Measurements from ENCODE around the gene CSRP1. TPM values are rescaled to one million over a fixed set of nuclear protein-coding genes. Genes with fewer than 3 reads are reported as not detected.
A peak's percentile ranks its signal among the peaks of the same experiment; 100 is the strongest.

CSRP1 gene
- total and polyA plus RNA-seq, 2 of the 13 experiments (the other 11 are each of a cell fraction or from before 2014, with no cell fraction given), result 17.7 to 68.9 TPM

DNA sequence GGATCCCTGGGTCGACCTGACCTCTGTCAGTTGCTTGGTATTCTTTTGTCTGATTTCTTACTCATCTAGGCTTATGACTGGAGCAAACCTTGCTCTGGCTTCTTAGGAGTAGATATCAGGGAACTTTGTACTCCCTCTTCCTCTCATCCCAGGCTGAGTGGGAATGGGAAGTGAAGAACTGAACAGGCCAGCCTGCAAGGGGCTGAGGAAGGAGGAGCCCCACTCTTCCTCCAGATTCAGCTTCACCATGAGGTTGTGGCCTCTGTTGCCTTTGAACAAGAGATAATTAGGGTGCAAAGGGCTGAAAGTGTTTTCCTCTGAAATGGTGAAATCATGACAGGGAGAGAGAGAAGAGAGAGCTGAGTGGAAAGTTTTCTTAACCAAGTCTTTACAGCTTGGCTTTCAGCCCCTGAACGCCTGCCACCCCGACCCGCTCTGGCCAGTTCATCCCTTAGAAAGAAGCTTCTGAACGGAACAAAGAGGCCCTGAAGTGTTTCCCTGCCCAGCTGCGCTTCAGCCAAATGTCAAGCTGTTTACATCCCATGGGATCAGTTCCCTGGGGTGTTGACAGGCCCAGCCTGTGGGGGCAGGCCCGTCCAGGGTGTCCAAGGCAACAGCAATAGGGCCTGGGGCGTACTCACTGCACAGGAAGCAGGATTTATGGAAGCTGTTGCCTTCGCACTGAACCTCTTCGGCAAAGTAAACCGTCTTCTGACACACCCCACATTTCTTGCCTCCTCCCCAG, 11.2 kb downstream of the CSRP1 start (continued):
- TF ChIP-seq, protein P1, sequence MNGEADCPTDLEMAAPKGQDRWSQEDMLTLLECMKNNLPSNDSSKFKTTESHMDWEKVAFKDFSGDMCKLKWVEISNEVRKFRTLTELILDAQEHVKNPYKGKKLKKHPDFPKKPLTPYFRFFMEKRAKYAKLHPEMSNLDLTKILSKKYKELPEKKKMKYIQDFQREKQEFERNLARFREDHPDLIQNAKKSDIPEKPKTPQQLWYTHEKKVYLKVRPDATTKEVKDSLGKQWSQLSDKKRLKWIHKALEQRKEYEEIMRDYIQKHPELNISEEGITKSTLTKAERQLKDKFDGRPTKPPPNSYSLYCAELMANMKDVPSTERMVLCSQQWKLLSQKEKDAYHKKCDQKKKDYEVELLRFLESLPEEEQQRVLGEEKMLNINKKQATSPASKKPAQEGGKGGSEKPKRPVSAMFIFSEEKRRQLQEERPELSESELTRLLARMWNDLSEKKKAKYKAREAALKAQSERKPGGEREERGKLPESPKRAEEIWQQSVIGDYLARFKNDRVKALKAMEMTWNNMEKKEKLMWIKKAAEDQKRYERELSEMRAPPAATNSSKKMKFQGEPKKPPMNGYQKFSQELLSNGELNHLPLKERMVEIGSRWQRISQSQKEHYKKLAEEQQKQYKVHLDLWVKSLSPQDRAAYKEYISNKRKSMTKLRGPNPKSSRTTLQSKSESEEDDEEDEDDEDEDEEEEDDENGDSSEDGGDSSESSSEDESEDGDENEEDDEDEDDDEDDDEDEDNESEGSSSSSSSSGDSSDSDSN (CRISPR knock-in tag; IDR thresholded peaks at IDR 0.05), result peak; percentile 37; the same call in 1 of the 2 replicates
- TF ChIP-seq ETV6 (CRISPR knock-in tag; conservative IDR thresholded peaks at IDR 0.05) (no peak), ARNTL (CRISPR knock-in tag; IDR thresholded peaks at IDR 0.05) (no peak), ZNF337 (CRISPR knock-in tag; IDR thresholded peaks at IDR 0.05; ENCODE audit: borderline replicate concordance, low read depth) (no peak)
- TF ChIP-seq, protein P2, sequence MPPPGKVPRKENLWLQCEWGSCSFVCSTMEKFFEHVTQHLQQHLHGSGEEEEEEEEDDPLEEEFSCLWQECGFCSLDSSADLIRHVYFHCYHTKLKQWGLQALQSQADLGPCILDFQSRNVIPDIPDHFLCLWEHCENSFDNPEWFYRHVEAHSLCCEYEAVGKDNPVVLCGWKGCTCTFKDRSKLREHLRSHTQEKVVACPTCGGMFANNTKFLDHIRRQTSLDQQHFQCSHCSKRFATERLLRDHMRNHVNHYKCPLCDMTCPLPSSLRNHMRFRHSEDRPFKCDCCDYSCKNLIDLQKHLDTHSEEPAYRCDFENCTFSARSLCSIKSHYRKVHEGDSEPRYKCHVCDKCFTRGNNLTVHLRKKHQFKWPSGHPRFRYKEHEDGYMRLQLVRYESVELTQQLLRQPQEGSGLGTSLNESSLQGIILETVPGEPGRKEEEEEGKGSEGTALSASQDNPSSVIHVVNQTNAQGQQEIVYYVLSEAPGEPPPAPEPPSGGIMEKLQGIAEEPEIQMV (CRISPR knock-in tag; IDR thresholded peaks at IDR 0.05; ENCODE audit: low read depth), result no peak
- TF ChIP-seq, protein P3, sequence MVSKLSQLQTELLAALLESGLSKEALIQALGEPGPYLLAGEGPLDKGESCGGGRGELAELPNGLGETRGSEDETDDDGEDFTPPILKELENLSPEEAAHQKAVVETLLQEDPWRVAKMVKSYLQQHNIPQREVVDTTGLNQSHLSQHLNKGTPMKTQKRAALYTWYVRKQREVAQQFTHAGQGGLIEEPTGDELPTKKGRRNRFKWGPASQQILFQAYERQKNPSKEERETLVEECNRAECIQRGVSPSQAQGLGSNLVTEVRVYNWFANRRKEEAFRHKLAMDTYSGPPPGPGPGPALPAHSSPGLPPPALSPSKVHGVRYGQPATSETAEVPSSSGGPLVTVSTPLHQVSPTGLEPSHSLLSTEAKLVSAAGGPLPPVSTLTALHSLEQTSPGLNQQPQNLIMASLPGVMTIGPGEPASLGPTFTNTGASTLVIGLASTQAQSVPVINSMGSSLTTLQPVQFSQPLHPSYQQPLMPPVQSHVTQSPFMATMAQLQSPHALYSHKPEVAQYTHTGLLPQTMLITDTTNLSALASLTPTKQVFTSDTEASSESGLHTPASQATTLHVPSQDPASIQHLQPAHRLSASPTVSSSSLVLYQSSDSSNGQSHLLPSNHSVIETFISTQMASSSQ (IDR thresholded peaks at IDR 0.05; ENCODE audit: low read depth), result no peak
- TF ChIP-seq, protein P3 (CRISPR knock-in tag; IDR thresholded peaks at IDR 0.05; ENCODE audit: borderline replicate concordance), result no peak
- TF ChIP-seq, protein P4, sequence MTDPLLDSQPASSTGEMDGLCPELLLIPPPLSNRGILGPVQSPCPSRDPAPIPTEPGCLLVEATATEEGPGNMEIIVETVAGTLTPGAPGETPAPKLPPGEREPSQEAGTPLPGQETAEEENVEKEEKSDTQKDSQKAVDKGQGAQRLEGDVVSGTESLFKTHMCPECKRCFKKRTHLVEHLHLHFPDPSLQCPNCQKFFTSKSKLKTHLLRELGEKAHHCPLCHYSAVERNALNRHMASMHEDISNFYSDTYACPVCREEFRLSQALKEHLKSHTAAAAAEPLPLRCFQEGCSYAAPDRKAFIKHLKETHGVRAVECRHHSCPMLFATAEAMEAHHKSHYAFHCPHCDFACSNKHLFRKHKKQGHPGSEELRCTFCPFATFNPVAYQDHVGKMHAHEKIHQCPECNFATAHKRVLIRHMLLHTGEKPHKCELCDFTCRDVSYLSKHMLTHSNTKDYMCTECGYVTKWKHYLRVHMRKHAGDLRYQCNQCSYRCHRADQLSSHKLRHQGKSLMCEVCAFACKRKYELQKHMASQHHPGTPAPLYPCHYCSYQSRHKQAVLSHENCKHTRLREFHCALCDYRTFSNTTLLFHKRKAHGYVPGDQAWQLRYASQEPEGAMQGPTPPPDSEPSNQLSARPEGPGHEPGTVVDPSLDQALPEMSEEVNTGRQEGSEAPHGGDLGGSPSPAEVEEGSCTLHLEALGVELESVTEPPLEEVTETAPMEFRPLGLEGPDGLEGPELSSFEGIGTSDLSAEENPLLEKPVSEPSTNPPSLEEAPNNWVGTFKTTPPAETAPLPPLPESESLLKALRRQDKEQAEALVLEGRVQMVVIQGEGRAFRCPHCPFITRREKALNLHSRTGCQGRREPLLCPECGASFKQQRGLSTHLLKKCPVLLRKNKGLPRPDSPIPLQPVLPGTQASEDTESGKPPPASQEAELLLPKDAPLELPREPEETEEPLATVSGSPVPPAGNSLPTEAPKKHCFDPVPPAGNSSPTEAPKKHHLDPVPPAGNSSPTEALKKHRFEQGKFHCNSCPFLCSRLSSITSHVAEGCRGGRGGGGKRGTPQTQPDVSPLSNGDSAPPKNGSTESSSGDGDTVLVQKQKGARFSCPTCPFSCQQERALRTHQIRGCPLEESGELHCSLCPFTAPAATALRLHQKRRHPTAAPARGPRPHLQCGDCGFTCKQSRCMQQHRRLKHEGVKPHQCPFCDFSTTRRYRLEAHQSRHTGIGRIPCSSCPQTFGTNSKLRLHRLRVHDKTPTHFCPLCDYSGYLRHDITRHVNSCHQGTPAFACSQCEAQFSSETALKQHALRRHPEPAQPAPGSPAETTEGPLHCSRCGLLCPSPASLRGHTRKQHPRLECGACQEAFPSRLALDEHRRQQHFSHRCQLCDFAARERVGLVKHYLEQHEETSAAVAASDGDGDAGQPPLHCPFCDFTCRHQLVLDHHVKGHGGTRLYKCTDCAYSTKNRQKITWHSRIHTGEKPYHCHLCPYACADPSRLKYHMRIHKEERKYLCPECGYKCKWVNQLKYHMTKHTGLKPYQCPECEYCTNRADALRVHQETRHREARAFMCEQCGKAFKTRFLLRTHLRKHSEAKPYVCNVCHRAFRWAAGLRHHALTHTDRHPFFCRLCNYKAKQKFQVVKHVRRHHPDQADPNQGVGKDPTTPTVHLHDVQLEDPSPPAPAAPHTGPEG (CRISPR knock-in tag; IDR thresholded peaks at IDR 0.05), result no peak
- TF ChIP-seq, protein P5, sequence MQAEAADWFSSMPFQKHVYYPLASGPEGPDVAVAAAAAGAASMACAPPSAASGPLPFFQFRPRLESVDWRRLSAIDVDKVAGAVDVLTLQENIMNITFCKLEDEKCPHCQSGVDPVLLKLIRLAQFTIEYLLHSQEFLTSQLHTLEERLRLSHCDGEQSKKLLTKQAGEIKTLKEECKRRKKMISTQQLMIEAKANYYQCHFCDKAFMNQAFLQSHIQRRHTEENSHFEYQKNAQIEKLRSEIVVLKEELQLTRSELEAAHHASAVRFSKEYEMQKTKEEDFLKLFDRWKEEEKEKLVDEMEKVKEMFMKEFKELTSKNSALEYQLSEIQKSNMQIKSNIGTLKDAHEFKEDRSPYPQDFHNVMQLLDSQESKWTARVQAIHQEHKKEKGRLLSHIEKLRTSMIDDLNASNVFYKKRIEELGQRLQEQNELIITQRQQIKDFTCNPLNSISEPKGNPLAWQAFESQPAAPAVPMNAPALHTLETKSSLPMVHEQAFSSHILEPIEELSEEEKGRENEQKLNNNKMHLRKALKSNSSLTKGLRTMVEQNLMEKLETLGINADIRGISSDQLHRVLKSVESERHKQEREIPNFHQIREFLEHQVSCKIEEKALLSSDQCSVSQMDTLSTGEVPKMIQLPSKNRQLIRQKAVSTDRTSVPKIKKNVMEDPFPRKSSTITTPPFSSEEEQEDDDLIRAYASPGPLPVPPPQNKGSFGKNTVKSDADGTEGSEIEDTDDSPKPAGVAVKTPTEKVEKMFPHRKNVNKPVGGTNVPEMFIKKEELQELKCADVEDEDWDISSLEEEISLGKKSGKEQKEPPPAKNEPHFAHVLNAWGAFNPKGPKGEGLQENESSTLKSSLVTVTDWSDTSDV (CRISPR knock-in tag; IDR thresholded peaks at IDR 0.05), result no peak
